ENCODE measurements around the gene IKBKE. TPM values are rescaled to one million over a fixed set of nuclear protein-coding genes. Genes with fewer than 3 reads are reported as not detected.

Gene IKBKE
- total RNA-seq, 1 experiment from 2014 or later: 5.1 TPM

DNA sequence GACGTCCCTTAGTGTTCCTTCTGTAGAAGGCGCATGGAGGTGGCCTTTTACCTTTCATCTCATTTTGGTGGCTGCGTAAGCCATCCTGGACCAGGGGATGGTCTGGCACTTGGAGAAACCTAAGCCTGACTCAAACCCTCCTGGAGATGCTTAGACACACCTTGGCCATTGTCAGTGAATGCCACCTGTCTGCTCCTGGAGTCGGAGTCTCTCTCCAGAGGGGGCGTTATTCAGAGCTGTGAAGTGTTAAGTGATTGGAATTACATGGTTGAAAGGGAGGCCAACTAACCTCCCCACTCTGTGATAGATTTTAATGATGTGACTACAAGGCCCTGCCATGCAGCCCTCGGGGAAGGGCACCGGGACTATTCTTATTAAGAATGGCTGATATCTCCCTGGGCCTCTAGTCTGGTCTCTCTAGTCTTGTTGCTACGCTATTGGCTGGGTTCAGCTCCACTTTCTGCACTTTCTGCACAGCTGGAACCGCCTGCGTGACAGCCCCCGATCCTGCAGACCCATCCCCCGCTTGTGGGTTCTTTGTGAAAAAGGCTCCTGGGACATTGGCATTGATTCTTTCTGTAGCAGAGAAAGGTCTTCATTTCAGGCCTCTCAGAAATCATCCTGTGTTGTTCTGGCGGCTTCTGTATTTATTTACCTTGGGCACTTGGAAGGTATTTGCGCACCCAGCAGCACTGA lies 41.2 kb downstream of the IKBKE start:
- Histone ChIP-seq H3K4me1 (ENCODE audit: control insufficient read depth in 1 of 2, insufficient read depth in 2 of 2, low read length in 2 of 2) (peaks cover 24 to 76% of the 10 kb centered on the region in 2 experiments), H3K9ac (ENCODE audit: low read length) (no peak overlapping the region), H3K4me3 (replicated peaks in 1 of 2; ENCODE audit: low read depth in 1 of 2, low read length in 2 of 2) (no peak overlapping the region), H3K4me2 (ENCODE audit: low read length) (0 out of 2 replicates have a peak overlapping the region, but pooled peaks have one; percentile 5), H3K27ac (ENCODE audit: low read depth, low read length) (no peak overlapping the region), H3K9me3 (ENCODE audit: control insufficient read depth in 1 of 2, insufficient read depth in 1 of 2, low read depth in 1 of 2, low read length in 2 of 2) (no peaks in the 10 kb centered on the region), H3K79me2 (ENCODE audit: insufficient read depth, low read length) (no peaks in the 10 kb centered on the region), H2AFZ (ENCODE audit: low read depth, low read length, poor library complexity, severe bottlenecking) (no peak overlapping the region), H3K9me2 (ENCODE audit: insufficient read depth) (no peaks in the 10 kb centered on the region), H3K27me3 (ENCODE audit: insufficient read depth, low read length) (no peaks in the 10 kb centered on the region), H3K36me3 (ENCODE audit: control insufficient read depth in 1 of 2, insufficient read depth in 2 of 2, low read length in 2 of 2) (no peaks in the 10 kb centered on the region), H4K20me1 (ENCODE audit: insufficient read depth) (no peaks in the 10 kb centered on the region)
- intact Hi-C loops (cut with micrococcal nuclease): no loop called here
- ChIA-PET POLR2A (no interaction called here), CTCF (no interaction called here), RAD21 (ENCODE audit: low non-redundant PET in 1 of 2, low total read pairs in 2 of 2, uncharacterized antibody in 2 of 2, unreplicated experiment in 2 of 2) (no interaction called here)
- TF ChIP-seq SP1 (IDR thresholded peaks at IDR 0.05; ENCODE audit: low read depth) (no peak), YY1 (IDR thresholded peaks at IDR 0.05; ENCODE audit: extremely low read depth, insufficient replicate concordance, low read depth, low read length) (no peak), JUND (IDR thresholded peaks at IDR 0.05) (no peak), POLR2A (IDR thresholded peaks at IDR 0.05; ENCODE audit: borderline replicate concordance, extremely low read depth, insufficient read depth, insufficient read length) (no peak), ZFX (IDR thresholded peaks at IDR 0.05) (no peak)
- no TSS peak for BruUV-seq (replicated peaks)
- ATAC-seq: no peak
- DNase-seq (ENCODE audit: low read depth, low spot score): no peak

DNA sequence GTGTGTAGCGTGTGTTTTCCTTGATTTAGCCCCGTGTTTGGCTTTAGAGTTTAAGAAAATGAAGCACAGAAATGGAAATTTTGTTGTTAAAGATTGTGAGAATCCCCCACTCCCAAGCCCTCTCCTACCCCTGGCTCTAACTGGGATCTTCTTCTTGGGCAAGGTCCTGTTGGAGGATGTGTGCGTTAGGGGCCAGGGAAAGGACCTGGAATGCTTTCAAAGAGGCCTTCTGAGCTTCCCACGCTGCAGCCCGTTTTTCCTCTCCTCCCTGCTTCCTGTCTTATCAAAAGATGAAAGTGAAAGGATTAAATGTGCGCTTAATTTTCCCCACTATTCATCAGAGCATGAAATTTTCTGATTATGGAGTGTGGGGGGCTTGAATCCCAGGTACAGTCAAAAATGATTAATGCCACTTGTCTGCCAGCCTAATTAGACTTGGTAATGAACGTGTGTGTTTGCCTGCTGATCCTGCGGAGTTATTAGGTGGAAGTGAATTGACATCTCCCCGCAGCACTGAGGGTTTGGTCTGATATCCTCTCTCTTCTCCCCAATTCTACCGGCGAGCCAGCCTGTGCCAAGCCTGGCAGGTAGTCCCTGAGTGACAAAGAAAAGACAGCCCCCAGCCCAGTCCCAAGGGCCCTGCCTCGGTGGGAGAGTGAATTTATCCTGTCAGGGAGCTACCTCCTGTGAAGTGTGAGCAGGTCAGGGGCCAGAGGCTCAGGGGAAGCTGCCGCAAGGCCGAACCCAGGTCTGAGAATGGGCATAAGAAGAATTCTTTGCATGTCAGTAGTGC lies 42.0 kb downstream of the IKBKE start:
- no peak for TF ChIP-seq CBX3 (IDR thresholded peaks at IDR 0.05; ENCODE audit: low read depth)
- no peaks in the 10 kb centered on the region for H3K36me3 ChIP-seq (ENCODE audit: control insufficient read depth in 1 of 2, insufficient read depth in 2 of 2, low read length in 2 of 2)
- ATAC-seq (no peak), DNase-seq (ENCODE audit: low read depth, low spot score) (no peak)
- H3K4me1 ChIP-seq (ENCODE audit: control insufficient read depth in 1 of 2, insufficient read depth in 2 of 2, low read length in 2 of 2): peaks cover 24 to 75% of the 10 kb centered on the region in 2 experiments
- H3K79me2 ChIP-seq (ENCODE audit: insufficient read depth, low read length): no peaks in the 10 kb centered on the region
- H3K4me2 ChIP-seq (ENCODE audit: low read length): peak overlapping the region; percentile 82; the same call in 1 of the 2 replicates
- no peak overlapping the region for H3K4me3 ChIP-seq (replicated peaks in 1 of 2; ENCODE audit: low read depth in 1 of 2, low read length in 2 of 2)
- intact Hi-C loops (cut with micrococcal nuclease): no loop called here
- RAD21 ChIA-PET (ENCODE audit: low non-redundant PET in 1 of 2, low total read pairs in 2 of 2, uncharacterized antibody in 2 of 2, unreplicated experiment in 2 of 2): no interaction called here
- H3K9ac ChIP-seq (ENCODE audit: low read length): peak overlapping the region; percentile 58
- CTCF ChIA-PET: no interaction called here
- no peak overlapping the region for H2AFZ ChIP-seq (ENCODE audit: low read depth, low read length, poor library complexity, severe bottlenecking)
- no peaks in the 10 kb centered on the region for H3K9me3 ChIP-seq (ENCODE audit: control insufficient read depth in 1 of 2, insufficient read depth in 1 of 2, low read depth in 1 of 2, low read length in 2 of 2)
- POLR2A ChIA-PET: no interaction called here
- no peaks in the 10 kb centered on the region for H4K20me1 ChIP-seq (ENCODE audit: insufficient read depth)
- H3K27me3 ChIP-seq (ENCODE audit: insufficient read depth, low read length): no peaks in the 10 kb centered on the region
- BruUV-seq (replicated peaks): no TSS peak
- no peaks in the 10 kb centered on the region for H3K9me2 ChIP-seq (ENCODE audit: insufficient read depth)
- H3K27ac ChIP-seq (ENCODE audit: low read depth, low read length): peak overlapping the region; percentile 56
